Nucleus accumbens (tissue), 56 donors: Measurements from ENCODE around the gene SLC45A3.

Source experiments
- DNase-seq, 56 donors: peaks; one replicate each; lab custom pipeline; 2025; lab: John Stamatoyannopoulos, UW

SLC45A3 gene

GRCh38 chr1:205701891-205702290, 21.6 kb upstream of the SLC45A3 start:
- DNase-seq = no peak

DNA sequence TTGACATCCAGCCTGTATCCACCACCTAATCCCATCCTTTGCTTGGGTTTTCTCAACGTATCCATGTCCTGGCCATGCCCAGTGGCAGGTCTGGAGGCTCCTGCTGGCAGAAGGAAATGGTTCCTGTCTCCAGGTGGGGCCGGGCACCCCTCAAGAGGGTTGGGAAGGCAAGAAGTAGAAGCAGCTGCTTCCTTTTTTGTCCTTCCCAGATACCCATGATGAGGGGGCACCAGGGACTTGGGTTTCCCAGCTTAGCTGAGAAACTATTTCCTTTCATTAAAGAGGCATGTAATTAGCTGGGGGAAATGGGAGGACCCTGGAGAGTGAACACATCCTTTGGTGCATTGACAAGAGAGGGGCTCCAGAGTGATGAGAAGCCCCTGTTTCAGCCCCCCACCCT, 21.1 kb upstream of the SLC45A3 start:
- no peak for DNase-seq

DNA sequence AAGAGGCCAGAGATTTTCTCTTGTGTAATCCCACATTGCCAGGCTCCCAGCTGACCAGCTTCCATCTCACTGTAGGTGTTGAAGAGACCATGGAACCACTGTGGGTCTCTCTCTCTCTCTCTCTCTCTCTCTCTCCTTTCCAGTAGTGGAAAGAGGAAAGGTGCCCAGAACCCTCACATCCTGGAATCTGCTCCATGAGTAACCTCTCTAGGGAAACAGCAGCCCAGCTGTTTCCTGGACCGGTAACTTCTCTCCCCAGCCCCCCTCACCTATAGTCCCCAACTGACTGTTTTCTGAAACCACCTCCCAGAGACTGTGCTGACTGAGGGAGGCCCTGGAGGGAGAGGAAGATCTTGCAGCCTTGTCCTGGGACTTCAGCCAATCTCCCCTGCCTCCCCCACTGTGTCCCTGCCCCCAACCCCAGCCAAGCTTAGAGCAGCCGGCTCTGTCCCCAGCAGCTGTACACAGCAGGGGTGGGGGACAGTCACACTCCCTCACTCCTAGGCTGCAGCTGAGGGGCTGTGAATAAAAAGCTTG, 20.6 kb upstream of the SLC45A3 start:
- DNase-seq = peak in 31 of 56 donors; percentile 6 to 67 (median 24)

DNA sequence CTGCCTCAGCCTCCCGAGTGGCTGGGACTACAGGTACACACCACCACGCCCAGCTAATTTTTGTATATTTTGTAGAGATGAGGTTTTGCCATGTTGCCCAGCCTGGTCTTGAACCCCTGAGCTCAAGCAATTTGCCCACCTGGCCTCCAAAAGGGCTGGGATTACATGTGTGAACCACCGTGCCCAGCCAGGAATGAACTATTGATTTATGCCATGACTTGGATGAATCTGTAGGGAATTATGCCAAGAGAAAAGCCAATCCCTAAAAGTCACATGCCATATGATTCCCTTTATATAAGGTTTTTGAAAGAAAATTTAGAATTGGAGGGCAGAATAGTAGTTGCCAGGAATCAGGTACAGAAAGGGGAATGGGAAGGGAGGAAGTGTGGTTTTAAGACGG, 19.1 kb upstream of the SLC45A3 start:
- no peak for DNase-seq

- DNase-seq = no peak
These were observed 18.6 kb upstream of the SLC45A3 start for GRCh38 chr1:205698921-205699320.

- DNase-seq = peak in 1 of 56 donors; percentile 25
These were observed 13.2 kb upstream of the SLC45A3 start for GRCh38 chr1:205693421-205693991.

DNA sequence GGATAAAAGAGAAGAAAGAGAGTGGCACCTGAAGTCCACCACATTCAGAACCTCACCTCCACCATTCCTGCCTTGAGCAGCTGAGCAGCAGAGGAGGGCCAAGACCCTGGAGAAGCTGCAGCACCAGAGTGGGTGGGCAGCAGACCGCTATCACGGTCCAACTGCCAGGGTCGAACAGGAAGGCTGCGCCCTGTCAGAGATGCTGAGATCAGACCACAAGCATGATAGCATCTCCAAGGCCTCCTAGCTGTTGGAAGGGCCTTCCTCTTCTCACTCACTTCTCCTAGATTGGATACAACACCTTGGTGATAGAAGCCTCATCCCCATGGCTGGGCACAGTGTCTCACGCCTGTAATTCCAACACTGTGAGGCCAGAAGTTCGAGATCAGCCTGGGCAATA, 12.1 kb upstream of the SLC45A3 start:
- no peak for DNase-seq

GRCh38 chr1:205690122-205690756, 9.9 kb upstream of the SLC45A3 start:
- DNase-seq = no peak

DNA sequence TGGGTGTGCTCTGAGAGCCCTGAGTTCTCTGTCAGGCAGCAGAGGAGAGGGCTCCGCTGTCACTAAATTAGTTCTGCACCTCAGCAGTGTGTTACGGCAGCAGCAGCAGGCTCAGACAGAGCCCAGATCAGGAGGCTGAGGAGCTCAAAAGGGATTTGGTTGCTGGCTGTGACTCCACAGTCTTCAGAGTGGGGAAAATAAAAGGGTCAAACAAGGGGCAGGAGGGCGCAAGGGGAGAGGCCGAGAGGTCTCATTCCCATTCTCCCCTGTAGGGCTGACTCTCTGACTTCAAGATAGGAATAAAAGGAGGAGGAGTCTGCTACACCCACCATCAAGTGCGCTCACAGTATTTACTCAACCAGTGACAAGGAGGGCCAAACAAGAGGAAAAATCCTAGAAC, 9.2 kb upstream of the SLC45A3 start:
- DNase-seq = no peak

GRCh38 chr1:205688171-205689080, 8.1 kb upstream of the SLC45A3 start:
- no peak for DNase-seq

DNA sequence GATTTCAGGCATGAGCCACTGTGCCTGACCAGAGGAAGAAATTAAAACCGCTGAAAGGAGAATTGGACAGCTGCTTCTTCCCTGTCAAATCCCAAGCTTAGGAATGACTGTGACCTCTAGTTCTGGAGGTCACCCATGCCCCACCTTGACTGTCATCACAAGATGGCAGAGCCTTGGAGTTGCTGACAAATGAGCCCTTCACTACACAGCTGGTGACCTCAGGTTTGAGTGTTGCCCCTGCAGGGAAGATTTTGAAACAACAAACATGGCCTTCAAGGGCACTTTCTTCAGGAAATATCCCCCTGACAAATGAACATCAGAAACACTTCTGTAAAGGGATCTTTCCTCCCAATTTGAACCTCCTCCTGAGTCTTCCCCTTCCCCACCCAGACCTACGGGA, 6.9 kb upstream of the SLC45A3 start:
- DNase-seq = no peak

DNA sequence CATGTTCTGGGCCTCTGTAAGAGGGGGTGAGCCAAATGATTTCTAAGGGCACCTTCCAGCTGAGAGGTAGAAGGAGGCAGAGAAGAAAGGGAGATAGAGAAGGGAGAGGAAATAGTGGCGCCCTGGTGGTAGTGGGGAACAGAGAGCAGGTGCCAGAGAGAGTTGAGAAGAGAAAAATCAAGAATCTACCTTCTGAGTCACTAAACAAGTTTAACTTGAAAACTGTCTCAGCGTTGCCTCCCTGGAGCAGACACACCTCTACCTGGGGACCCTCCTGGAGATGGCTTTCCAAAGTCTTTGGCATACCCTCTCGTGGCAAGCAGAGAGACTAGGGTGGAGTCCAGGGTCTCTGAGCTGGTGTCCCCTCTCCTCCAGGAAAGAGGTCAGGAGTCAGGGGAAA, 1.1 kb upstream of the SLC45A3 start:
- no peak for DNase-seq

GRCh38 chr1:205678286-205679111, 1.8 kb downstream of the SLC45A3 start:
- peak in 4 of 56 donors; percentile 20 to 67 (median 34) for DNase-seq

DNA sequence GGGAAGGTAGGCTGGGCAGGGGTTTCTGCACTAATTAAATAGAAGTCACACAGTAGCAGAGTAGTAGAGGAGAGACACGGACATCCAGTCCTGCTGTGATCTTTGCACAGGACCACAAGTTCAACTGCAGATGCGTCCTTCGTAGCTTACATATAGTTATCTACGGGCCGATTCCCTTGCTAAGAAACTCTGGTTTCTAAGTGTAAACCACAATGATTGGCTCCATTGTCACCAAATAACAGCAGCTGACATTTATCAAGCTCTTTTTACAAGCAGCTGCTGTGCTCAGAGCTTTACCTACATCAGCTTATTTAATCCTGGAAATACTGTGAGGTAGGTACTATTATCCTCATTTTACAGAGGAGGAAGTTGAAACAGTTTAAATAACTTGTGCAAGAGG, 3.1 kb downstream of the SLC45A3 start:
- DNase-seq = peak in 1 of 56 donors; percentile 78

- peak in 52 of 56 donors; percentile 28 to 96 (median 80) for DNase-seq
These were observed 3.7 kb downstream of the SLC45A3 start for GRCh38 chr1:205676597-205676996.

GRCh38 chr1:205676002-205676401, 4.3 kb downstream of the SLC45A3 start:
- no peak for DNase-seq

DNA sequence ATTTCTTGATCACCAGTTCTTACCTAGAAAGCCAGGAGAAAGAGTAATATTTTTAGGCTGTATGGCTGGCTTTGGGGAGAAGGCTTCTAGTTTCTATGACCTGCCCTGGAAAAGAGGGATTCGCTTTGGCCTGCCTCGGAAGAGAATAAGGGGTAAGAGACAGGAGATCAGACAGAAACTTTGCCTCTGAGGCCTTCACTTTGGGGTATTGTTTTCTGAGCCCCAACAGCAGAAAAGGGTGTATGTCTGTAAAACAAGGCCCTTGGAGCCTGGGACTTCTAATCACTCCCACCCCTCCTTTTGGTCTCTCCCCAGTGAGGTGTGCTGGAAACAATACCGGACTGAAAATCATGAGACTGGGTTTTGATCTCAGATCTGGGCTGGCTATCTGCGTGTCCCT, 5.1 kb downstream of the SLC45A3 start:
- DNase-seq = no peak

- DNase-seq = no peak
These were observed 7.3 kb downstream of the SLC45A3 start for GRCh38 chr1:205672970-205673369.

GRCh38 chr1:205672395-205672889, 7.9 kb downstream of the SLC45A3 start:
- no peak for DNase-seq
